ENCODE results near the gene ZCCHC2. TPM values are rescaled to one million over a fixed set of nuclear protein-coding genes. Genes with fewer than 3 reads are reported as not detected.

Gene ZCCHC2
- total and polyA plus RNA-seq, 4 donors, result 7.1 to 25.4 (median 10.8) TPM

GRCh38 chr18:62566818-62567217 lies 44.0 kb downstream of the ZCCHC2 start:
- no peak overlapping the region for H3K4me3 ChIP-seq (ENCODE audit: low read depth in 1 of 3, low read length in 3 of 3)
- H3K27me3 ChIP-seq (ENCODE audit: control insufficient read depth in 4 of 4, insufficient read depth in 4 of 4, low read length in 3 of 4), result no peaks in the 10 kb centered on the region
- no peak overlapping the region for H3K27ac ChIP-seq (ENCODE audit: low read depth in 1 of 2, low read length in 2 of 2)
- peaks cover 11 to 70% (median 59%) of the 10 kb centered on the region in 4 donors for H3K36me3 ChIP-seq (ENCODE audit: control insufficient read depth in 4 of 4, insufficient read depth in 3 of 4, low read depth in 1 of 4, low read length in 3 of 4)
- TF ChIP-seq RAD21 (IDR thresholded peaks at IDR 0.05), result no peak
- TF ChIP-seq ATF3 (IDR thresholded peaks at IDR 0.05), result no peak
- no peak for TF ChIP-seq TAF1 (conservative IDR thresholded peaks at IDR 0.05)
- TF ChIP-seq YY1 (IDR thresholded peaks at IDR 0.05), result no peak
- TF ChIP-seq HNF4G (IDR thresholded peaks at IDR 0.05), result no peak
- TF ChIP-seq EGR1 (IDR thresholded peaks at IDR 0.05; ENCODE audit: low read depth in 2 of 2), result no peak
- no peak for TF ChIP-seq NR2F2 (IDR thresholded peaks at IDR 0.05)
- TF ChIP-seq SP1 (IDR thresholded peaks at IDR 0.05), result no peak
- TF ChIP-seq JUND (IDR thresholded peaks at IDR 0.05), result no peak
- no peak for TF ChIP-seq MAX (IDR thresholded peaks at IDR 0.05)
- TF ChIP-seq, protein P1, sequence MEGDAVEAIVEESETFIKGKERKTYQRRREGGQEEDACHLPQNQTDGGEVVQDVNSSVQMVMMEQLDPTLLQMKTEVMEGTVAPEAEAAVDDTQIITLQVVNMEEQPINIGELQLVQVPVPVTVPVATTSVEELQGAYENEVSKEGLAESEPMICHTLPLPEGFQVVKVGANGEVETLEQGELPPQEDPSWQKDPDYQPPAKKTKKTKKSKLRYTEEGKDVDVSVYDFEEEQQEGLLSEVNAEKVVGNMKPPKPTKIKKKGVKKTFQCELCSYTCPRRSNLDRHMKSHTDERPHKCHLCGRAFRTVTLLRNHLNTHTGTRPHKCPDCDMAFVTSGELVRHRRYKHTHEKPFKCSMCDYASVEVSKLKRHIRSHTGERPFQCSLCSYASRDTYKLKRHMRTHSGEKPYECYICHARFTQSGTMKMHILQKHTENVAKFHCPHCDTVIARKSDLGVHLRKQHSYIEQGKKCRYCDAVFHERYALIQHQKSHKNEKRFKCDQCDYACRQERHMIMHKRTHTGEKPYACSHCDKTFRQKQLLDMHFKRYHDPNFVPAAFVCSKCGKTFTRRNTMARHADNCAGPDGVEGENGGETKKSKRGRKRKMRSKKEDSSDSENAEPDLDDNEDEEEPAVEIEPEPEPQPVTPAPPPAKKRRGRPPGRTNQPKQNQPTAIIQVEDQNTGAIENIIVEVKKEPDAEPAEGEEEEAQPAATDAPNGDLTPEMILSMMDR (IDR thresholded peaks at IDR 0.05; ENCODE audit: low read depth, low read length, missing input control), result no peak
- TF ChIP-seq RXRA (IDR thresholded peaks at IDR 0.05), result no peak
- TF ChIP-seq FOXA1 (IDR thresholded peaks at IDR 0.05), result no peak
- TF ChIP-seq, protein P2, sequence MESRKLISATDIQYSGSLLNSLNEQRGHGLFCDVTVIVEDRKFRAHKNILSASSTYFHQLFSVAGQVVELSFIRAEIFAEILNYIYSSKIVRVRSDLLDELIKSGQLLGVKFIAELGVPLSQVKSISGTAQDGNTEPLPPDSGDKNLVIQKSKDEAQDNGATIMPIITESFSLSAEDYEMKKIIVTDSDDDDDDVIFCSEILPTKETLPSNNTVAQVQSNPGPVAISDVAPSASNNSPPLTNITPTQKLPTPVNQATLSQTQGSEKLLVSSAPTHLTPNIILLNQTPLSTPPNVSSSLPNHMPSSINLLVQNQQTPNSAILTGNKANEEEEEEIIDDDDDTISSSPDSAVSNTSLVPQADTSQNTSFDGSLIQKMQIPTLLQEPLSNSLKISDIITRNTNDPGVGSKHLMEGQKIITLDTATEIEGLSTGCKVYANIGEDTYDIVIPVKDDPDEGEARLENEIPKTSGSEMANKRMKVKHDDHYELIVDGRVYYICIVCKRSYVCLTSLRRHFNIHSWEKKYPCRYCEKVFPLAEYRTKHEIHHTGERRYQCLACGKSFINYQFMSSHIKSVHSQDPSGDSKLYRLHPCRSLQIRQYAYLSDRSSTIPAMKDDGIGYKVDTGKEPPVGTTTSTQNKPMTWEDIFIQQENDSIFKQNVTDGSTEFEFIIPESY (IDR thresholded peaks at IDR 0.05), result no peak
- TF ChIP-seq, protein P3, sequence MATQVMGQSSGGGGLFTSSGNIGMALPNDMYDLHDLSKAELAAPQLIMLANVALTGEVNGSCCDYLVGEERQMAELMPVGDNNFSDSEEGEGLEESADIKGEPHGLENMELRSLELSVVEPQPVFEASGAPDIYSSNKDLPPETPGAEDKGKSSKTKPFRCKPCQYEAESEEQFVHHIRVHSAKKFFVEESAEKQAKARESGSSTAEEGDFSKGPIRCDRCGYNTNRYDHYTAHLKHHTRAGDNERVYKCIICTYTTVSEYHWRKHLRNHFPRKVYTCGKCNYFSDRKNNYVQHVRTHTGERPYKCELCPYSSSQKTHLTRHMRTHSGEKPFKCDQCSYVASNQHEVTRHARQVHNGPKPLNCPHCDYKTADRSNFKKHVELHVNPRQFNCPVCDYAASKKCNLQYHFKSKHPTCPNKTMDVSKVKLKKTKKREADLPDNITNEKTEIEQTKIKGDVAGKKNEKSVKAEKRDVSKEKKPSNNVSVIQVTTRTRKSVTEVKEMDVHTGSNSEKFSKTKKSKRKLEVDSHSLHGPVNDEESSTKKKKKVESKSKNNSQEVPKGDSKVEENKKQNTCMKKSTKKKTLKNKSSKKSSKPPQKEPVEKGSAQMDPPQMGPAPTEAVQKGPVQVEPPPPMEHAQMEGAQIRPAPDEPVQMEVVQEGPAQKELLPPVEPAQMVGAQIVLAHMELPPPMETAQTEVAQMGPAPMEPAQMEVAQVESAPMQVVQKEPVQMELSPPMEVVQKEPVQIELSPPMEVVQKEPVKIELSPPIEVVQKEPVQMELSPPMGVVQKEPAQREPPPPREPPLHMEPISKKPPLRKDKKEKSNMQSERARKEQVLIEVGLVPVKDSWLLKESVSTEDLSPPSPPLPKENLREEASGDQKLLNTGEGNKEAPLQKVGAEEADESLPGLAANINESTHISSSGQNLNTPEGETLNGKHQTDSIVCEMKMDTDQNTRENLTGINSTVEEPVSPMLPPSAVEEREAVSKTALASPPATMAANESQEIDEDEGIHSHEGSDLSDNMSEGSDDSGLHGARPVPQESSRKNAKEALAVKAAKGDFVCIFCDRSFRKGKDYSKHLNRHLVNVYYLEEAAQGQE (IDR thresholded peaks at IDR 0.05), result no peak
- no peak for TF ChIP-seq HNF4A (conservative IDR thresholded peaks at IDR 0.05)
- no peak for TF ChIP-seq FOXA2 (IDR thresholded peaks at IDR 0.05)
- TF ChIP-seq GABPA (IDR thresholded peaks at IDR 0.05 in 1 of 2, conservative IDR thresholded peaks at IDR 0.05 in 1 of 2), result no peak
- no peak for DNase-seq (ENCODE audit: low spot score)
- no peaks in the 10 kb centered on the region for H3K9me3 ChIP-seq (ENCODE audit: control insufficient read depth in 4 of 4, low read length in 3 of 4)
- WGBS, result 99% methylated on average over 4 of the region's 4 CpGs
- H3K4me1 ChIP-seq (ENCODE audit: control insufficient read depth in 4 of 4, insufficient read depth in 4 of 4, low read length in 3 of 4), result peaks cover 0 to 1% (median 0%) of the 10 kb centered on the region in 4 donors
- no peak overlapping the region for H3K9ac ChIP-seq (ENCODE audit: low read depth in 1 of 2, low read length in 2 of 2)

Measured in liver (tissue), 9 donors.